ENCODE data around the gene LIPI.

DNA sequence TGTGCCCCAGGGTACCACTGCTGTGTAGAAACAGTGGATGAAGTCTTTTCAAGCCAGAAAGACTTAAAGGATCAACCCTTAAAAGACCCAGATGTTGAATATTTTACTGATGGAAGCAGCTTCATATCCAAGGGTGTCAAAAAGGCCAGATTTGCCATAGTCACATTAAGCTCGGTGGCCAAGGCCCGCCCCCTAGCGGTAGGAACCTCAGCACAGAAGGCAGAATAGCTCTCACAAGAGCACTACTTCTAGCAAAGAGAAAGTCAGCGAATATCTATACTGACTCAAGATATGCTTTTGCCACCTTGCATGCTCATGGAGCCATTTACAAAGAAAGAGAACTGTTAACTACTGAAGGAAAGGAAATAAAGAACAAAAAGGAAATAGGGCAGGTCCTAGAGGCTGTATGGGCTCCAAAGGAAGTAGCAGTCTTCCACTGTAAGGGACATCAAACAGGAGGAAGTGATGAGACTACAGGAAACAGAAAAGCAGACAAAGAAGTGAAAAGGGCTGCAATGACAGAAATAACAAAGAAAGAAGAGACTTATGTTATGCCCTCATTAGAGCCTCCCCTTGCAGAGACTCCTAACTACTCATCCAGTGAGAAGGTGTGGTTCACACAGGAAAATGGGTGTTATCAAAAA lies 90.5 kb downstream of the LIPI start:
- TF ChIP-seq, protein P1, sequence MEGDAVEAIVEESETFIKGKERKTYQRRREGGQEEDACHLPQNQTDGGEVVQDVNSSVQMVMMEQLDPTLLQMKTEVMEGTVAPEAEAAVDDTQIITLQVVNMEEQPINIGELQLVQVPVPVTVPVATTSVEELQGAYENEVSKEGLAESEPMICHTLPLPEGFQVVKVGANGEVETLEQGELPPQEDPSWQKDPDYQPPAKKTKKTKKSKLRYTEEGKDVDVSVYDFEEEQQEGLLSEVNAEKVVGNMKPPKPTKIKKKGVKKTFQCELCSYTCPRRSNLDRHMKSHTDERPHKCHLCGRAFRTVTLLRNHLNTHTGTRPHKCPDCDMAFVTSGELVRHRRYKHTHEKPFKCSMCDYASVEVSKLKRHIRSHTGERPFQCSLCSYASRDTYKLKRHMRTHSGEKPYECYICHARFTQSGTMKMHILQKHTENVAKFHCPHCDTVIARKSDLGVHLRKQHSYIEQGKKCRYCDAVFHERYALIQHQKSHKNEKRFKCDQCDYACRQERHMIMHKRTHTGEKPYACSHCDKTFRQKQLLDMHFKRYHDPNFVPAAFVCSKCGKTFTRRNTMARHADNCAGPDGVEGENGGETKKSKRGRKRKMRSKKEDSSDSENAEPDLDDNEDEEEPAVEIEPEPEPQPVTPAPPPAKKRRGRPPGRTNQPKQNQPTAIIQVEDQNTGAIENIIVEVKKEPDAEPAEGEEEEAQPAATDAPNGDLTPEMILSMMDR (IDR thresholded peaks at IDR 0.05) = peak in 4 of 7 experiments; percentile 13 to 40 (median 39)
- no peak for TF ChIP-seq POLR2A (IDR thresholded peaks at IDR 0.05)
- no peak for TF ChIP-seq POLR2AphosphoS5 (IDR thresholded peaks at IDR 0.05)
- no peak for TF ChIP-seq EP300 (IDR thresholded peaks at IDR 0.05)

All from stomach (tissue), 4 donors.